Liver (tissue), 9 donors: ENCODE measurements around the gene CD160. TPM values are rescaled to one million over a fixed set of nuclear protein-coding genes. Genes with fewer than 3 reads are reported as not detected.
A peak's percentile ranks its signal among the peaks of the same experiment; 100 is the strongest.

ENCODE experiments used
- DNase-seq: peaks from one replicate; pipeline ENCODE4 v3.0.0-alpha.2; 2017; ENCODE audit warnings: low spot score
- H3K27ac ChIP-seq, 2 donors: one replicate each; pipeline ENCODE4 v1.7.0; 2013; ENCODE audit warnings: inconsistent platforms in 2 of 2, low read length in 2 of 2, control low read depth in 1 of 2, low read depth in 1 of 2, mild to moderate bottlenecking in 1 of 2
- H3K27me3 ChIP-seq, 4 donors: one replicate each; pipeline versions ENCODE4 v1.6.1 to v1.7.0; 2013; ENCODE audit warnings: low read length in 3 of 4, inconsistent platforms in 1 of 4, mild to moderate bottlenecking in 1 of 4, moderate library complexity in 1 of 4; ENCODE audit not compliant: control insufficient read depth in 4 of 4, insufficient read depth in 4 of 4
- H3K36me3 ChIP-seq, 4 donors: one replicate each; pipeline versions ENCODE4 v1.6.1 to v1.7.0; 2013; ENCODE audit warnings: low read length in 3 of 4, mild to moderate bottlenecking in 3 of 4, low read depth in 1 of 4, moderate library complexity in 1 of 4; ENCODE audit not compliant: control insufficient read depth in 4 of 4, insufficient read depth in 3 of 4
- H3K4me1 ChIP-seq, 4 donors: one replicate each; pipeline versions ENCODE4 v1.6.1 to v1.7.0; 2013; ENCODE audit warnings: low read length in 3 of 4, mild to moderate bottlenecking in 3 of 4, moderate library complexity in 1 of 4; ENCODE audit not compliant: control insufficient read depth in 4 of 4, insufficient read depth in 4 of 4
- H3K4me3 ChIP-seq, 3 donors: one replicate each; pipeline versions ENCODE4 v1.6.1 to v1.7.0; 2013; ENCODE audit warnings: low read length in 3 of 3, control low read depth in 1 of 3, low read depth in 1 of 3, mild to moderate bottlenecking in 1 of 3
- H3K9ac ChIP-seq, 2 donors: one replicate each; pipeline ENCODE4 v1.7.0; 2013; ENCODE audit warnings: low read length in 2 of 2, mild to moderate bottlenecking in 2 of 2, moderate library complexity in 2 of 2, control low read depth in 1 of 2, low read depth in 1 of 2
- H3K9me3 ChIP-seq, 4 donors: one replicate each; pipeline versions ENCODE4 v1.6.1 to v1.7.0; 2013; ENCODE audit warnings: low read length in 3 of 4; ENCODE audit not compliant: control insufficient read depth in 4 of 4
- ATF3 ChIP-seq: IDR thresholded peaks from 2 replicates; pipeline ENCODE4 v1.6.1; 2016; ENCODE audit warnings: antibody characterized with exemption
- CTCF ChIP-seq: fragments of 150-350 bp; IDR thresholded peaks from 2 replicates; pipeline ENCODE4 v1.5.1; 2017; ENCODE audit warnings: improper control_type of control experiment, low read depth, low read length; ENCODE audit not compliant: missing input control
- EGR1 ChIP-seq, 2 donors: IDR thresholded peaks; 2 replicates each; pipeline ENCODE4 v1.6.1; 2016 to 2018; ENCODE audit warnings: antibody characterized with exemption in 2 of 2, low read depth in 2 of 2
- FOXA1 ChIP-seq: IDR thresholded peaks from 2 replicates; pipeline ENCODE4 v1.6.1; 2016; ENCODE audit warnings: antibody characterized with exemption
- FOXA2 ChIP-seq: IDR thresholded peaks from 2 replicates; pipeline ENCODE4 v1.6.1; 2016; ENCODE audit warnings: antibody characterized with exemption
- GABPA ChIP-seq, 2 donors: IDR thresholded peaks in 1 of 2; conservative IDR thresholded peaks in 1 of 2; 2 replicates each; pipeline ENCODE4 v1.6.1; 2016; ENCODE audit warnings: antibody characterized with exemption in 2 of 2, mild to moderate bottlenecking in 1 of 2, moderate library complexity in 1 of 2
- HNF4A ChIP-seq, 2 donors: conservative IDR thresholded peaks; 2 replicates each; pipeline ENCODE4 v1.6.1; 2016; ENCODE audit warnings: antibody characterized with exemption in 2 of 2, mild to moderate bottlenecking in 2 of 2
- HNF4G ChIP-seq: IDR thresholded peaks from 2 replicates; pipeline ENCODE4 v1.6.1; 2016; ENCODE audit warnings: antibody characterized with exemption
- JUND ChIP-seq, 2 donors: IDR thresholded peaks; 2 replicates each; pipeline ENCODE4 v1.6.1; 2016; ENCODE audit warnings: antibody characterized with exemption in 2 of 2
- MAX ChIP-seq: IDR thresholded peaks from 2 replicates; pipeline ENCODE4 v1.6.1; 2016; ENCODE audit warnings: antibody characterized with exemption
- NR2F2 ChIP-seq: IDR thresholded peaks from 2 replicates; pipeline ENCODE4 v1.6.1; 2016; ENCODE audit warnings: antibody characterized with exemption
- RAD21 ChIP-seq, 2 donors: IDR thresholded peaks; 2 replicates each; pipeline ENCODE4 v1.6.1; 2016; ENCODE audit warnings: antibody characterized with exemption in 2 of 2, mild to moderate bottlenecking in 2 of 2
- REST ChIP-seq: IDR thresholded peaks from 2 replicates; pipeline ENCODE4 v1.6.1; 2016; ENCODE audit warnings: antibody characterized with exemption, mild to moderate bottlenecking
- RXRA ChIP-seq, 2 donors: IDR thresholded peaks; 2 replicates each; pipeline ENCODE4 v1.6.1; 2017 to 2018; ENCODE audit warnings: antibody characterized with exemption in 2 of 2, mild to moderate bottlenecking in 1 of 2
- SP1 ChIP-seq: IDR thresholded peaks from 2 replicates; pipeline ENCODE4 v1.6.1; 2018; ENCODE audit warnings: antibody characterized with exemption, mild to moderate bottlenecking
- TAF1 ChIP-seq: conservative IDR thresholded peaks from 2 replicates; pipeline ENCODE4 v1.6.1; 2016; ENCODE audit warnings: antibody characterized with exemption, mild to moderate bottlenecking
- YY1 ChIP-seq: IDR thresholded peaks from 2 replicates; pipeline ENCODE4 v1.6.1; 2016; ENCODE audit warnings: antibody characterized with exemption, mild to moderate bottlenecking
- ZBTB33 ChIP-seq: IDR thresholded peaks from 2 replicates; pipeline ENCODE4 v1.6.1; 2016; ENCODE audit warnings: antibody characterized with exemption
- WGBS: extraction: QIAGEN DNeasy Blood & Tissue Kit; methylation state at CpG from one replicate; pipeline ENCODE4 v1.1.7; 2013; 5-methylcytosine and 5-hydroxymethylcytosine counted together
- polyA plus RNA-seq, 2 donors: library from polyadenylated mRNA; stranded (reverse) in 1 of 2; unstranded in 1 of 2; fragments of 200-250 nt in 1 of 2; fragments of >200 nt in 1 of 2; fragmentation: Nextera tagmentation in 1 of 2; extraction: Ambion mirVana in 1 of 2; gene quantifications; one replicate each; pipeline versions ENCODE4 v1.2.1 to v1.2.3, GENCODE V29; 2013 to 2015
- total RNA-seq, 2 donors: library from RNA; depleted of rRNA; stranded (reverse); fragments of >200 nt; gene quantifications; one replicate each; pipeline ENCODE4 v1.2.3, GENCODE V29; 2014
- donor health status: healthy.
- donor health status: healthy.
- donor health status: healthy.
- donor health status: healthy.
- donor health status: healthy.

CD160 gene
- total and polyA plus RNA-seq, 4 donors = 0.54 to 1.4 (median 1.1) TPM

GRCh38 chr1:145720556-145720877 lies 1.2 kb downstream of the CD160 start:
- peaks cover 0 to 5% (median 4%) of the 10 kb centered on the region in 4 donors for H3K4me1 ChIP-seq
- DNase-seq = no peak
- no peaks in the 10 kb centered on the region for H3K9me3 ChIP-seq
- TF ChIP-seq YY1 (no peak), REST (no peak), MAX (no peak), EGR1 (IDR thresholded peaks at IDR 0.05; ENCODE audit: low read depth in 2 of 2) (no peak), HNF4A (conservative IDR thresholded peaks at IDR 0.05) (no peak), CTCF (no peak), RAD21 (IDR thresholded peaks at IDR 0.05) (no peak), NR2F2 (no peak), TAF1 (no peak), FOXA1 (no peak), HNF4G (no peak), GABPA (IDR thresholded peaks at IDR 0.05 in 1 of 2, conservative IDR thresholded peaks at IDR 0.05 in 1 of 2) (no peak), RXRA (IDR thresholded peaks at IDR 0.05) (no peak), ZBTB33 (no peak), JUND (IDR thresholded peaks at IDR 0.05) (no peak), SP1 (no peak), FOXA2 (no peak), ATF3 (no peak)
- no peak overlapping the region for H3K27ac ChIP-seq
- peak overlapping the region in 1 of 3 donors; percentile 30 for H3K4me3 ChIP-seq
- no peaks in the 10 kb centered on the region for H3K27me3 ChIP-seq
- 58% methylated on average over 5 of the region's 5 CpGs for WGBS
- no peaks in the 10 kb centered on the region for H3K36me3 ChIP-seq
- no peak overlapping the region for H3K9ac ChIP-seq
